K562 (cell line): ENCODE data around the gene LYPD5. TPM values are rescaled to one million over a fixed set of nuclear protein-coding genes. Genes with fewer than 3 reads are reported as not detected.

Experiments used
- ATAC-seq: fragments of 200-7000 bp; cut with Tn5 transposase; 3 replicates; pipeline ENCODE4 v1.9.1; 2020; ENCODE audit warnings: moderate library complexity
- BruUV-seq: library from RNA; stranded (reverse); fragments of 400-500 nt; replicated peaks from 2 replicates; lab custom pipeline; 2021; lab: Mats Ljungman, UMichigan
- CTCF ChIA-PET: fragments of 300-600 bp; formaldehyde crosslinking; extraction: SDS; loops from one replicate; lab custom pipeline; 2021; ENCODE audit warnings: low intra/inter-chr PET ratio; lab: Yijun Ruan, JAX
- POLR2A ChIA-PET: fragments of 300-600, 350-650 bp; sonication (Branson Sonifier 250); formaldehyde crosslinking; extraction: SDS; loops from one replicate; lab custom pipeline; 2021; ENCODE audit warnings: antibody characterized with exemption, inconsistent platforms; lab: Yijun Ruan, JAX
- DNase-seq, 4 experiments: peaks; one replicate each; pipeline versions ENCODE4 v3.0.0 to v3.0.0-alpha.2; 2011 to 2018; ENCODE audit warnings: low spot score in 3 of 4, mixed read lengths in 3 of 4; ENCODE audit errors: extremely low read depth in 1 of 4
- FAIRE-seq: peaks from 2 replicates; lab custom pipeline; 2011; peaks lifted over from hg19 to GRCh38; lab: Jason Lieb, UNC
- H2AFZ ChIP-seq: 2 replicates; pipeline ENCODE4 v1.6.0; 2011; ENCODE audit warnings: low read depth, low read length, control low read depth, inconsistent platforms
- H3K27ac ChIP-seq: fragments of 200-600 bp; 3 replicates; pipeline ENCODE4 v1.8.0; 2011; ENCODE audit warnings: low read depth, mild to moderate bottlenecking, control low read depth, inconsistent platforms, low read length, moderate library complexity, mixed read lengths; ENCODE audit errors: extremely low read depth
- H3K27me3 ChIP-seq, 2 experiments: fragments of 300-600 bp in 1 of 2; 2 replicates in 1 of 2; 3 replicates in 1 of 2; pipeline versions ENCODE4 v1.6.0 to v1.8.0; 2011; ENCODE audit warnings: inconsistent platforms in 2 of 2, low read length in 2 of 2, mild to moderate bottlenecking in 1 of 2, mixed read lengths in 1 of 2, moderate library complexity in 1 of 2; ENCODE audit not compliant: control insufficient read depth in 2 of 2, insufficient read depth in 2 of 2
- H3K36me3 ChIP-seq: fragments of 300-600 bp; 3 replicates; pipeline ENCODE4 v1.8.0; 2011; ENCODE audit warnings: mild to moderate bottlenecking, low read length, inconsistent platforms; ENCODE audit not compliant: control insufficient read depth, insufficient read depth
- H3K4me1 ChIP-seq, 2 experiments: fragments of 200-600 bp in 1 of 2; replicated peaks in 1 of 2; 2 replicates in 1 of 2; 3 replicates in 1 of 2; pipeline versions ENCODE4 v1.5.1 to v1.8.0; 2011; ENCODE audit warnings: inconsistent platforms in 2 of 2, low read length in 2 of 2, mild to moderate bottlenecking in 1 of 2, mixed read lengths in 1 of 2, moderate library complexity in 1 of 2; ENCODE audit not compliant: control insufficient read depth in 2 of 2, insufficient read depth in 2 of 2
- H3K4me2 ChIP-seq: 2 replicates; pipeline ENCODE4 v1.6.1; 2011; ENCODE audit warnings: low read length, control low read depth, inconsistent platforms, mixed read lengths; ENCODE audit not compliant: insufficient read depth
- H3K4me3 ChIP-seq: fragments of 200-600 bp; sonication (generic), shearing (Covaris generic); 2 replicates; pipeline ENCODE4 v1.5.1; 2016; ENCODE audit warnings: control low read depth, inconsistent platforms
- H3K79me2 ChIP-seq: fragments of 200-600 bp; 3 replicates; pipeline ENCODE4 v1.8.0; 2011; ENCODE audit warnings: low read length, inconsistent platforms; ENCODE audit not compliant: control insufficient read depth, insufficient read depth
- H3K9ac ChIP-seq, 2 experiments: 2 replicates each; pipeline versions ENCODE4 v1.6.0 to v1.6.1; 2011; ENCODE audit warnings: low read depth in 2 of 2, low read length in 2 of 2, control low read depth in 1 of 2, inconsistent platforms in 1 of 2, mild to moderate bottlenecking in 1 of 2, mixed read lengths in 1 of 2; ENCODE audit not compliant: insufficient read depth in 1 of 2
- H3K9me1 ChIP-seq: one replicate; pipeline ENCODE4 v1.6.0; 2011; ENCODE audit warnings: inconsistent platforms, mild to moderate bottlenecking, low read length, moderate library complexity; ENCODE audit not compliant: control insufficient read depth, insufficient read depth
- H3K9me3 ChIP-seq: replicated peaks from 2 replicates; pipeline ENCODE4 v1.5.1; 2011; ENCODE audit warnings: low read depth, low read length, inconsistent platforms; ENCODE audit not compliant: control insufficient read depth, insufficient read depth
- H4K20me1 ChIP-seq: replicated peaks from 2 replicates; pipeline ENCODE4 v1.6.1; 2011; ENCODE audit warnings: low read length, inconsistent platforms, mixed read lengths; ENCODE audit not compliant: control insufficient read depth, insufficient read depth
- MED1 ChIP-seq: sonication (generic); formaldehyde crosslinking; IDR thresholded peaks from 2 replicates; pipeline ENCODE4 v1.8.1; 2023; ENCODE audit warnings: missing genetic modification reagents, borderline replicate concordance
- NFE2 ChIP-seq: IDR thresholded peaks from 2 replicates; pipeline ENCODE4 v1.6.1; 2014; ENCODE audit warnings: antibody characterized with exemption, low read depth
- NFIX ChIP-seq: fragments of 250-450 bp; sonication (Bioruptor Pico); IDR thresholded peaks from 2 replicates; pipeline ENCODE4 v1.4.0; 2020; ENCODE audit warnings: low read depth, mild to moderate bottlenecking, moderate library complexity
- RBBP5 ChIP-seq: fragments of 200-600 bp; sonication (generic); IDR thresholded peaks from 2 replicates; pipeline ENCODE4 v1.6.1; 2012; ENCODE audit warnings: borderline replicate concordance, mild to moderate bottlenecking, low read length, control low read depth, inconsistent platforms; ENCODE audit not compliant: insufficient read depth, poor library complexity, severe bottlenecking
- ZBTB17 ChIP-seq: fragments of 450-650 bp; formaldehyde crosslinking; IDR thresholded peaks from 2 replicates; pipeline ENCODE4 v1.4.0; 2020; ENCODE audit warnings: mild to moderate bottlenecking
- ZNF354B ChIP-seq: fragments of 250-450 bp; sonication (Bioruptor Pico); IDR thresholded peaks from 2 replicates; pipeline ENCODE4 v1.4.0; 2020
- ZNF583 ChIP-seq: fragments of 250-450 bp; sonication (Bioruptor Pico); IDR thresholded peaks from 2 replicates; pipeline ENCODE4 v1.4.0; 2020
- WGBS: fragments of 100-300 bp; shearing (Covaris generic); methylation state at CpG from one replicate; pipeline ENCODE4 v1.1.6; 2016; ENCODE audit warnings: low coverage, mixed read lengths; ENCODE audit not compliant: insufficient coverage; ENCODE audit errors: missing lambda C conversion rate; 5-methylcytosine and 5-hydroxymethylcytosine counted together
- in situ Hi-C: fragments of 300-500 bp; cut with MboI; formaldehyde crosslinking; loops from 4 replicates; pipeline ENCODE4 v1.15.0; 2018; ENCODE audit warnings: inconsistent platforms, mixed read lengths
- intact Hi-C: fragments of 100-400 bp; cut with micrococcal nuclease; formaldehyde crosslinking; loops from 2 replicates; pipeline ENCODE4 v1.14.2; 2022
- polyA plus RNA-seq, 8 experiments: library from polyadenylated mRNA; depleted of rRNA in 4 of 8; stranded (reverse) in 5 of 8; unstranded in 3 of 8; fragments of >200 nt; fragmentation: Nextera tagmentation in 2 of 8; fragmentation: Illumina TruSeq in 1 of 8; extraction: Ambion mirVana in 2 of 8; extraction: Trizol in 1 of 8; gene quantifications; 2 replicates each; pipeline versions ENCODE4 v1.2.1 to v1.2.3, GENCODE V29; 2011 to 2014; ENCODE audit warnings: inconsistent platforms in 1 of 8, missing spikeins in 1 of 8
- total RNA-seq, 7 experiments: library from RNA; depleted of rRNA in 6 of 7; stranded (reverse); fragments of >200 nt in 6 of 7; fragmentation: Illumina TruSeq in 2 of 7; extraction: Trizol in 2 of 7; gene quantifications; 2 replicates each; pipeline versions ENCODE4 v1.2.1 to v1.2.3, GENCODE V29; 2011 to 2021; ENCODE audit warnings: low replicate concordance in 1 of 7
- TF ChIP-seq, protein P1 (sequence below): fragments of 450-650 bp; formaldehyde crosslinking; IDR thresholded peaks from 2 replicates; pipeline ENCODE4 v1.4.0; 2020; ENCODE audit warnings: mild to moderate bottlenecking, mixed read lengths
- TF ChIP-seq, protein P2 (sequence below): sonication (generic); formaldehyde crosslinking; IDR thresholded peaks from 2 replicates; pipeline ENCODE4 v1.8.1; 2022; ENCODE audit warnings: missing genetic modification reagents
- TF ChIP-seq, protein P3 (sequence below): IDR thresholded peaks from 3 replicates; pipeline ENCODE4 v1.6.1; 2011; ENCODE audit warnings: borderline replicate concordance, mild to moderate bottlenecking, moderate library complexity; ENCODE audit not compliant: insufficient read length; ENCODE audit errors: extremely low read depth

The LYPD5 gene
- total and polyA plus RNA-seq, 9 of the 15 experiments (the other 6 are each of a cell fraction or from before 2014, with no cell fraction given) = 0.03 to 0.22 (median 0.10) TPM; not detected in 3

DNA sequence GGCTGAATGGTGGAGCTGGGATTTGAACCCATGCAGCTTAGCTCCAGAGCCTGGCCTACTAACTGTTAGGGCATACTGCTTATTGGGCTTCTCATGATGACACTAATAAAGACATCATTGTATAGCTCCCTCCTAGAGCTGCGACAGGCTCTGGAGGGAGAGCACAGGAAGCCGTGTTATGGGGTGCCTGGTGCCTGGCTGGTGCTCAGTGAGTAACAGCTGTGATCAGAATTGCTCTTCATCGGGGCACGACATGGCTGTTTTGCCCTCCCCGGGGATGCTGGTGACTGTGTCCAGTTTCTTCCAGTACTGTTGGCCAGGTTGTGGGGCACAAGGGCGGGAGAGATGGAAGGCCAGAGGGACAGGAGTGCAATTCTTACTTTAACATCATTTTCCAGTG, 5.1 kb downstream of the LYPD5 start:
- ChIA-PET POLR2A (interaction anchor here (1.1 kb wide), 3 partner anchors 8 to 186 kb away, joined by 3 to 4 read pairs (median 3); partner anchors contain the start of gene SMG9), CTCF (no interaction called here)
- in situ Hi-C loops = no loop called here

More for the DNA sequence above, 5.1 kb downstream of the LYPD5 start:
- H3K79me2 ChIP-seq = no peaks in the 10 kb centered on the region
- no peak overlapping the region for H3K27ac ChIP-seq
- BruUV-seq = no TSS peak
- H4K20me1 ChIP-seq = no peaks in the 10 kb centered on the region; the same call in 1 of the 2 replicates
- no peaks in the 10 kb centered on the region for H3K36me3 ChIP-seq
- H2AFZ ChIP-seq = no peak overlapping the region
- DNase-seq = no peak
- H3K9me1 ChIP-seq = no peaks in the 10 kb centered on the region
- intact Hi-C loops = no loop called here
- TF ChIP-seq, protein P1, sequence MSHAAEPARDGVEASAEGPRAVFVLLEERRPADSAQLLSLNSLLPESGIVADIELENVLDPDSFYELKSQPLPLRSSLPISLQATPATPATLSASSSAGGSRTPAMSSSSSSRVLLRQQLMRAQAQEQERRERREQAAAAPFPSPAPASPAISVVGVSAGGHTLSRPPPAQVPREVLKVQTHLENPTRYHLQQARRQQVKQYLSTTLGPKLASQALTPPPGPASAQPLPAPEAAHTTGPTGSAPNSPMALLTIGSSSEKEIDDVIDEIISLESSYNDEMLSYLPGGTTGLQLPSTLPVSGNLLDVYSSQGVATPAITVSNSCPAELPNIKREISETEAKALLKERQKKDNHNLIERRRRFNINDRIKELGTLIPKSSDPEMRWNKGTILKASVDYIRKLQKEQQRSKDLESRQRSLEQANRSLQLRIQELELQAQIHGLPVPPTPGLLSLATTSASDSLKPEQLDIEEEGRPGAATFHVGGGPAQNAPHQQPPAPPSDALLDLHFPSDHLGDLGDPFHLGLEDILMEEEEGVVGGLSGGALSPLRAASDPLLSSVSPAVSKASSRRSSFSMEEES (CRISPR knock-in tag) = no peak
- no peak for TF ChIP-seq ZNF583
- TF ChIP-seq NFIX (CRISPR knock-in tag) = no peak
- TF ChIP-seq, protein P2, sequence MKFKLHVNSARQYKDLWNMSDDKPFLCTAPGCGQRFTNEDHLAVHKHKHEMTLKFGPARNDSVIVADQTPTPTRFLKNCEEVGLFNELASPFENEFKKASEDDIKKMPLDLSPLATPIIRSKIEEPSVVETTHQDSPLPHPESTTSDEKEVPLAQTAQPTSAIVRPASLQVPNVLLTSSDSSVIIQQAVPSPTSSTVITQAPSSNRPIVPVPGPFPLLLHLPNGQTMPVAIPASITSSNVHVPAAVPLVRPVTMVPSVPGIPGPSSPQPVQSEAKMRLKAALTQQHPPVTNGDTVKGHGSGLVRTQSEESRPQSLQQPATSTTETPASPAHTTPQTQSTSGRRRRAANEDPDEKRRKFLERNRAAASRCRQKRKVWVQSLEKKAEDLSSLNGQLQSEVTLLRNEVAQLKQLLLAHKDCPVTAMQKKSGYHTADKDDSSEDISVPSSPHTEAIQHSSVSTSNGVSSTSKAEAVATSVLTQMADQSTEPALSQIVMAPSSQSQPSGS = no peak
- no peak for TF ChIP-seq ZNF354B (CRISPR knock-in tag)
- TF ChIP-seq RBBP5 = no peak
- no peak for TF ChIP-seq NFE2
- TF ChIP-seq, protein P3, sequence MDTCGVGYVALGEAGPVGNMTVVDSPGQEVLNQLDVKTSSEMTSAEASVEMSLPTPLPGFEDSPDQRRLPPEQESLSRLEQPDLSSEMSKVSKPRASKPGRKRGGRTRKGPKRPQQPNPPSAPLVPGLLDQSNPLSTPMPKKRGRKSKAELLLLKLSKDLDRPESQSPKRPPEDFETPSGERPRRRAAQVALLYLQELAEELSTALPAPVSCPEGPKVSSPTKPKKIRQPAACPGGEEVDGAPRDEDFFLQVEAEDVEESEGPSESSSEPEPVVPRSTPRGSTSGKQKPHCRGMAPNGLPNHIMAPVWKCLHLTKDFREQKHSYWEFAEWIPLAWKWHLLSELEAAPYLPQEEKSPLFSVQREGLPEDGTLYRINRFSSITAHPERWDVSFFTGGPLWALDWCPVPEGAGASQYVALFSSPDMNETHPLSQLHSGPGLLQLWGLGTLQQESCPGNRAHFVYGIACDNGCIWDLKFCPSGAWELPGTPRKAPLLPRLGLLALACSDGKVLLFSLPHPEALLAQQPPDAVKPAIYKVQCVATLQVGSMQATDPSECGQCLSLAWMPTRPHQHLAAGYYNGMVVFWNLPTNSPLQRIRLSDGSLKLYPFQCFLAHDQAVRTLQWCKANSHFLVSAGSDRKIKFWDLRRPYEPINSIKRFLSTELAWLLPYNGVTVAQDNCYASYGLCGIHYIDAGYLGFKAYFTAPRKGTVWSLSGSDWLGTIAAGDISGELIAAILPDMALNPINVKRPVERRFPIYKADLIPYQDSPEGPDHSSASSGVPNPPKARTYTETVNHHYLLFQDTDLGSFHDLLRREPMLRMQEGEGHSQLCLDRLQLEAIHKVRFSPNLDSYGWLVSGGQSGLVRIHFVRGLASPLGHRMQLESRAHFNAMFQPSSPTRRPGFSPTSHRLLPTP = no peak
- no peak for TF ChIP-seq ZBTB17
- no peak for TF ChIP-seq MED1
- no peak overlapping the region for H3K4me3 ChIP-seq
- FAIRE-seq = no peak
- H3K27me3 ChIP-seq = peaks cover 6 to 18% of the 10 kb centered on the region in 2 experiments; a peak in 3 of 5 replicates
- H3K9ac ChIP-seq = no peak overlapping the region
- no peaks in the 10 kb centered on the region for H3K9me3 ChIP-seq
- H3K4me2 ChIP-seq = no peak overlapping the region
- 3% methylated on average over 6 of the region's 6 CpGs for WGBS
- ATAC-seq = no peak
- peaks cover 0 to 19% of the 10 kb centered on the region in 2 experiments; a peak in 4 of 5 replicates for H3K4me1 ChIP-seq
